COLO668 (cell line): Measurements from ENCODE around the gene SH3PXD2A.
A peak's percentile ranks its signal among the peaks of the same experiment; 100 is the strongest.

Experiments used
- DNase-seq: peaks from one replicate; lab custom pipeline; 2025; ENCODE audit not compliant: unreplicated experiment; lab: John Stamatoyannopoulos, UW

The SH3PXD2A gene

DNA sequence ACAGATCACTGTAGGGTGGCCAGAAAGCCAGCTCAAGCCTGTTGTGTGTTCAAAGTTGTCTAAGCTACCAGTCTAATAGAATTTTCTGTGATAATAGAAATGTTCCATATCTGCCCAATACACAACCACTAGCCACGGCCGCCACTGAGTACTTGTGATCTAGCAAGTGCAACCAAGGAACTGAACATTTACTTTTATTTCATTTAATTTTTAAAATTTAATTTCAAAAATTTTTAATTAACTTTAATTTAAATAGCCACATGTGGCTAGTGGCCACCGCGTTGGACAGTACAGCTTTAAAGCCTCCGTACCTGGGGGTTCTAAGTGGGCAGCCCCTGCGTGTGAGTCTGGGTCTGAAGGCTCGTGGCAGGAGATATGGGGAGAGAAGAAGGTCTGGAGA, 60.4 kb downstream of the SH3PXD2A start:
- DNase-seq = no peak

DNA sequence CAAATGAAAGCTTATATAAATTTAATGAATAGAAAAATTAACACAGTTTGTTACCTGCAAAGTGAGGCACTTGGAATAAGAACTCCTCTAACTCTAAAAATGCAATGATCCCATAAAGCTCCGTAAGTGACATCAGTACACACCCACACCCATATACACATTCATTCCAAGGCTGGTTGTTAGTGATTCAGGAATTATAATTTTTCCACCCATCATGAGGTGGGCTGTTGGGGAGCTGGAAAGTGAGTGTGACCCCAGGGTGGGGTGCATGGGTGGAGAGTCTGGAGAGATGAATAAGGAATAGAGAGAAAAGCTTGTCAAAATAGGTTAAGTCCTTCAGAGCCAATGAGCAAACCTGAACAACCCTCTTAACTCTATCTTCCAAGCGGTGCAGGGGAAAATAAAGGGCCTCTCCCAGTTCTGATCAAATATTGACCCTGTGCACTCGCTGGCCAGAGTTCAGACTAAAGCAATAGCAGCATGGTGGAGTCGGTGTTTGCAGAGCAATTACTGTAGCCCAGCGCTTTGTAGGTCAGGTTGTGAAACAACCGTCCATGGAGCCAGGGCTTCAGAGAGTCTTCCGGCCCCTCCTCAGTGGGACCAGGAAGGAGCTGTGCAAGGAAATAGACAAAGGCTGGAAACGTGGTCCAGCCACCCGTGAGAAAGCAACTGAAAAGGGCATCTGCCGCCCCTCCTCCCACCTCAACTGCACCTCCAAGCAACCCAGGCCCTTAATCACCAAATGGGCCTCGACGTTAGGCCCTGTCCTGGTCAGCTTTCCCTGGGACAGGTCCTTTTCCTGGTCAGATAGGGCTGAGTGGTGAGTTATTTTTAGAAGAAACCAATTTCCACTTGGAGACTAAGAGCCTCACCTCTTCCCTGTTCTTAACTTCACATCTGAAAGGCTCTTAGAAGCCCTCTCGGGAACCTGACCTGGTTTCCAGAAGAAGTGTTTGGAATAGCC, 61.2 kb downstream of the SH3PXD2A start:
- DNase-seq = peak; percentile 80

DNA sequence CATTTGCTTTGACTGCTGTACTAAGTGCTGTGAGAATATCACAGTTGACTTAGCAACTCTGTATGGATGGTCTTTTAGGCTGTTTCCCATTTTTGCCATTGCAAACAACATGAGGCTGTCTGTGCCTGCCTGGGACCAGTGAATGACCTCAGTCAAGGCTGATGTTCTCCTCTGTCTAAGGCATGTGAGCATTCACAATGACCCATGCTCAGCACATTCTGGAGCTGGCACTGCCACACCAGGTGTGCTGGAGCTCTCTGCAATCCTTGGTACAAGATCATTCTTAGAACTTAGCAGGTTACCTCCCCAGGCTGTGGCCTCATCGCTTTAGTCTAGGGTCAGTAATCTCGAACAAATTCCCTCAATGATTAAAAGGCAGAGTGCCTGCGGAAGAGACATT, 61.9 kb downstream of the SH3PXD2A start:
- DNase-seq = peak; percentile 19

DNA sequence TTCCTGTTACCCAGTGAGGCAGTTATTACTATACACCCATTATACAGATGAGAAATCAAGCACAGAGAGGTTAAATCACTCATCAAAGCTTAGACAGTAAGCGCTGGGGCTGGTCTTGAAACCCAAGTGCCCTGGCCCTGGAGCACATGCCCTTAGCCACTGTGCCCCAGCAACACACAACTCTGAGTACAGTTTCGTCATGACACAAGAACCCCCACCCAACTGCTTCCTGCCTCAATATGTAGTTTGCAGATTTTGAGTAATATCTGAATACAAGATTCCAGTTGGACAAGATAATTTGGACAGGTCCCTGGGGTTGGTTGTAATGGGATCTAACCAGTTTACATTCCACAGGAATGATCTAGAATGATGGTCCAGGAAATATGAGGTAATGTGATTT, 62.8 kb downstream of the SH3PXD2A start:
- DNase-seq = no peak

DNA sequence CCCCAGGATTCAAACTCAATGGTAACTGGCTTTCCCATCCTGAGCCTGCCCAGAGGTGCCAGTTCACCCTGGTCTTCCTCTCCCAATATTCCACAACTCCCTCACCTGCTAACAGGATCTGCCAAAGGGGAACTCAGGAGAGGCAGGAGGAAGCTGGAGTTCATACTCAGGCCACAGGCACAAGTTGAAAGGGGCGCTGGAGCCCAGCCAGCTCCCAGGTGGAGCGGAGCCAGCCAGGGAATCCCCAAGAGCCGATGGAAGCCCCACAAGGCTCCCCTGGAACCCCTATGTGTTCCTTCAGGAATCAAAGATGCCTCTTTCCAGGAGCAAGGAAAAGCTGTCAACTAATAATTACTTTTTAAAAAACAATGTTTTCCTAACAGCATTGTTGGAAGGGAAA, 63.5 kb downstream of the SH3PXD2A start:
- DNase-seq = no peak

DNA sequence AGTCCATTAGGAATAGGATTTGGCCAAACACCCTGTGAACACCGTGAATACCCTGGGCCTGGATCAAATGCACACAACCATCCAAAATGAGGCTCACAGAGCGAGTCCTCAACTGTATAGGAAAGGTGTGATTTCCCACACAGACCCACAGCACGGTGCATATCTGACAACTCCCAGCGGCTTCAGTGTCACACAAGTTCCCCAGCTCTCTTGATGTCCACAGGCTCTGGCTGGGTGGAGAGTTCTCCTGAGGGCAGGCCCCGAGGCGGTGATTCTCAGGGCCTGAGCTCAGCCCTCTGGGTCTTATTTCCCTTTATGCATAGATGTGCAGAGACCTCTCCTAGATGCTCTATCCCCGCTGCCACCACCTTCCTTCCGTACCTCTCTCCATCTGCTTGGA, 64.1 kb downstream of the SH3PXD2A start:
- no peak for DNase-seq

DNA sequence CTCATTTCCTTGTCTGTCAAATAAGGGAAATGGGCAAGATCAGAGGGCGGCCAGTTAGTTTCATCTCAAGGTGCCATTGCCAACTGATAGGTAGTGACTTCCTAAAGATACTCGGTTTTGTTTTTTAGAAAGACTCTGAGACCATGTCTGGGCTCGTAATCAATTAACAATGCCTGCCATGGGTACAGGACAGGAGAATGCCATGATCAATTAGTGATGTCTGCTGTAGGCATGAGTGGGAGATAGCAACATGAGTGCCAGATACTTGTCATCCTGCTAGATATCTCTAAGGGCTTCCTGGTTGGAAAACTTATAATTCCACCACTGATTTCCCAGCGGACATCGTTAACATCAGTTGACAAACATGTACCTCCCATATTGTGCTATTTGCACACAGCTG, 64.8 kb downstream of the SH3PXD2A start:
- DNase-seq = no peak

DNA sequence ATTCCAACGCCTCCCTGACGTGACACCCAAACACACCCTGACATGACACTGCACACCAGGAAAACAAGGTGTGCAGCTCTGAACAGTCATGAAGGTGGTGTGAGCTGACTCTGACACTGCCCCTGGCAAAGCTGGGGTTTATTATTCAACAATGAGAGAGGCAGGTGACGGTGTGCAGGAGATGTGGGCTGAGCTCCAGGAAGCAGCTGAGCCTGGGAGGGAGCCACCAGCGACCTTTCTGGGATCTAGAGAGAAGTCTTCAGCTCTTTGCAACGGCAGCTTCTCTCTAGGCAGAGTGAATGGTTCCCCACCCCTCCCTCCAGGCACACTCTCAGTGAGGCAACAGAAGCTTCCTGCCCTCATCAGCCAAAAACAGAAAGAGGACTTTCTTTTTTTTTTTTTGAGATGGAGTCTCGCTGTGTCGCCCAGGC, 65.6 kb downstream of the SH3PXD2A start:
- peak; percentile 46 for DNase-seq

DNA sequence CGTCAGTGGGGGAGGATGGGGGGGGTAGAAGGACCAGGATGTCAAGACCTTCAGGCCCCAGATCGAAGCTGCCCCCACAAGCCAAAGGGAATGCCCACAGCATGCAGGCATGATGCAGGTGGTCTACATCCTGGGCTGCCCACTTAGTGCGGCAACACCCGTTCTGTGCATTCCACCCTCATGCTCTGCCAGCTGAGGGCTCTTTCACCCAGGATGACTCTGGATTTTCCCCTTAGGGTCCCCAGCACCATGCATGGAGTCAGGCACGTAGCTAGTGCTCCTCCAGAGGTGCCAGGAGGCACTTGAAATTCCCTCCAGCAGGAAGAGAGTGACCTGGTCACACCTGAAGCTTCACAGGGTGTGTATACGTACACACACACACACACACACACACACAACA, 66.2 kb downstream of the SH3PXD2A start:
- no peak for DNase-seq

DNA sequence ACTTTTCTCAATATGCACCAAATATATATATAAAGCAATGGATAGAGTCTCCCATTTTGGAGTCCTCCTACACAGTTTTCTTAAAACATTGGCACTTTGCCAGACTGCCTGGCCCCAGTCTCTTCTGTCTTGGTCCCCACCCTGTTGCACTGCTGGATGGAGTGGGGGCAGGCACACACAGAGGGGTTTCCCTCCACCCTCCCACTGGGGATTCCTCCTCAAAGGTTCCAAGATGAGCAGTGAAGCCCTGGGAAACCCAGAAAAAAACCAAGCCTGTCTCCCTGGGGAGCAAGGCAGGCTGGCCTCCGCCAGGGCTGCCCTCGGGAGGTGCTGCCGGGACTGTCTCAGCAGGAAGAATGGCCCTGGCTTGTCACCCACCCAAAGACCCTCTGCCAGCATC, 68.0 kb downstream of the SH3PXD2A start:
- DNase-seq = no peak

DNA sequence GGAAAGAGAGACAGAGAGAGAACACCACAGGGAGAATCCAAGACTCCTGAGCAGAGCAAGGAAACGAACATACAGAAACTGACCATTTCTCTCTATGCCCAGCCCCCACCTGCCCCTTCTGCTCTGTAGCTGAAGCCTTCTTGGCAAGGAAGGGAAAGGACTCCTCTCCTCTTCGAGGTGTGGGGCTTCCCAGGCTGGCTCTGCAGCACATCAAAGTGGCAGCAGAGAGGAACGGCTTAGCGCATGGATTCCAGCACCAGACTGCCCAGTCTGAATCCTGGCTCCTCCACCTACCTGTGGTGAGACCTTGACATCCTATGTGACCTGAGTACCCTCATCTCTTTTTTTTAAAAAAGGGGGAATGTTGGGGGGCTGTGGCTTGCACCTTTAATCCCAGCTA, 69.4 kb downstream of the SH3PXD2A start:
- DNase-seq = no peak

DNA sequence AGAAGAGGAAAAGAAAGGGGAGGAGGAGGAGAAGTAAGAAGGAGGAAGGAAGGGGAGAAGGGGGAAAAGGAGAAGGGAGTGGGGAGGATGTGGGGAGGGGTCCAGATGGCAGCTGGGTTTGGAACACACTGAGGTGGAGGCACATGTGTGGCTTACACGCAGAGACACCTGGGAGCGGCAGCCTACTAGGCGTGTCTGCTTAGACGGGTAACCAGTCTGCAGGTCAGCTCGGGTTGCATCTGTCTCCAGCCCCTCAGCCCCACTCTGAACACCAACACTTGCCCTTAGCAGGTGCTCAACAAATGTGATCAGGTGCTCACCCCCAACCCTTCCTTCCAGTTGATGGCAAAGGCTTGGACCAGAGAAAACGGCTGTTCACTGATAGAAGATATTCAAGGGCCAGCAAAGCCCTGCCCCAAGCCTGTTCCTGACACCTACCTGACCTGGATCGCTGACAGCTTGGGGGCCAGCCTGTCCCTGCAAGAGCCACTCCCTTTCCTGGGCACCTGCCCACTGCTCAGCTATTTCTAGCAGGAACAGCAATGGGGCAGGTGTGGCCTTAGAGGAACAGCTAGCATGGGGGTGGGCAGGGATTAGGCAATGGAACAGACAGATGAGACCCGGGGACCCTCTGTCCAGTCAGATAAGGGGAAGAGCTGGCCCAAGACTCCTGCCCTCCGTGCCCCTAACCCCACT, 70.5 kb downstream of the SH3PXD2A start:
- peak; percentile 45 for DNase-seq

DNA sequence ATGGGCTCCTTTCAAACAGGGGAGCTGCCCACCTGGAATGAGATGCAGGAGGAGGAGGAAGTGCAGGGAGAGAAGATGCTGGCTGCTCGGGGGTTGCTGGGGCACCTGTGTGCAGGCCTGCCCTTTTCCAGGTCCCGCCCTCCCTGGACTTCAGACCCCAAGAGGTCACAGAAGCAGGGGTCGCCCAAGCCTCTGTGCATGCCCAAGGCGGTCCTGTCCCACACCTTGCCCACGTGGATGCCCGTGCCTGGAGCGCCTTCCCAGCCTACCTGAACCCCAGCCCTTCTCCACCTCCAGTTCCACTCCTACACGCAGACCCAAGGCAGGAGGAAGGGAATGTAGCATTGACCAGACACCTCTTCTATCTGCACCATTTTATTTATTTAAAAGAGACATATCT, 71.3 kb downstream of the SH3PXD2A start:
- DNase-seq = no peak

DNA sequence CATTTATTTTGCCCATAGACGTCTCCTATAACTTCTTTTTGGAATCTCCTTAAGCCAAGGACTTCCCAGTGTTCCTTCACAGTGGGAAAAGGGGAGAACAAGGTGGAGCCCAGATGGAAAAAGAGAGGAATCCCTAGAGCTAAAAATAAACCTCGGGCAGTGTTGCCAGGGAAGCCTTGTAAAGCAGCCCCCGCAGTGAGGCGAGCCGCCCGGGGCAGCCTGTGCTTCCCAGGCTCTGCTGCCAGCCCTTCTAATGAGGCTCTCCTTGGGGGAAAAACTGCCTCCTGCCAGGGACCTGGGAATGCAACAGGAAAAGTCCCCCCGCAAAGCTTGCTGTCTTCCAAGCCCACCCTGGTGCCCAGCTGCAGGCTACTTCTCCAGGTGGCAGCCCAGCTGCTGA, 71.7 kb downstream of the SH3PXD2A start:
- DNase-seq = no peak

DNA sequence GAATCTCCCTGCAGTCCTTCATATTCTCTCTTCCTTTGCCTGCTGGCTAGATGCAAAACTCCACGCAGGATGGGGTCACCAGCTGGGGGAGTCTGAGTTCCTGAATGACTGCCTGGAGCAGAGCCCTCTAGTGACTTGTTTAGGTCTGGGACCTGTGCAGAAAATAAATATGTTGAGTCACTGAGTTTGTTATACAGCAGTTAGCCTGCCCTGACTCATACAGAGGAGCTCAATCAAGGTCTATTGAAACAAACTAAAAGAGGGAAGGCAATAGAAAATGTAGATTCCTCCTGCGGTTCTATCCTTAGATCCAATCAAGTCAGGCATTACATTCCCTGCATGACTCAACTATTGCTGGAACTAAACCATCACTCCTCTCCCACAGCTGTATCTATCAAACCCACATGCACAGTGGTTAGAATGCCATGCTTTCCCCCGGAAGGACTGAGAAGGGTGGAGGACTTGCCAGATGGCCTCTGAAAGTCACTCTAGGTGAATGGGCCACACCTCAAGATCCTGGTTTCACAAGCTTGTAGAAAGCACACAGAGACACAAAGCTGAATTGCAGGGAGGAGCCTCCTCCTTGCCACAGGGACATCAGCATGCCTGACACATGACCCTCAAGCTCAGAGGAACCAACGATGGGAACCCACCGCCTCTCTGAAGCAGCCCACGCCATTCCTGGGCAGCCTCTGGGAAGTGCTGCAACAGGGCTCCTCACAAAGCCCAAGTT, 73.9 kb downstream of the SH3PXD2A start:
- no peak for DNase-seq

DNA sequence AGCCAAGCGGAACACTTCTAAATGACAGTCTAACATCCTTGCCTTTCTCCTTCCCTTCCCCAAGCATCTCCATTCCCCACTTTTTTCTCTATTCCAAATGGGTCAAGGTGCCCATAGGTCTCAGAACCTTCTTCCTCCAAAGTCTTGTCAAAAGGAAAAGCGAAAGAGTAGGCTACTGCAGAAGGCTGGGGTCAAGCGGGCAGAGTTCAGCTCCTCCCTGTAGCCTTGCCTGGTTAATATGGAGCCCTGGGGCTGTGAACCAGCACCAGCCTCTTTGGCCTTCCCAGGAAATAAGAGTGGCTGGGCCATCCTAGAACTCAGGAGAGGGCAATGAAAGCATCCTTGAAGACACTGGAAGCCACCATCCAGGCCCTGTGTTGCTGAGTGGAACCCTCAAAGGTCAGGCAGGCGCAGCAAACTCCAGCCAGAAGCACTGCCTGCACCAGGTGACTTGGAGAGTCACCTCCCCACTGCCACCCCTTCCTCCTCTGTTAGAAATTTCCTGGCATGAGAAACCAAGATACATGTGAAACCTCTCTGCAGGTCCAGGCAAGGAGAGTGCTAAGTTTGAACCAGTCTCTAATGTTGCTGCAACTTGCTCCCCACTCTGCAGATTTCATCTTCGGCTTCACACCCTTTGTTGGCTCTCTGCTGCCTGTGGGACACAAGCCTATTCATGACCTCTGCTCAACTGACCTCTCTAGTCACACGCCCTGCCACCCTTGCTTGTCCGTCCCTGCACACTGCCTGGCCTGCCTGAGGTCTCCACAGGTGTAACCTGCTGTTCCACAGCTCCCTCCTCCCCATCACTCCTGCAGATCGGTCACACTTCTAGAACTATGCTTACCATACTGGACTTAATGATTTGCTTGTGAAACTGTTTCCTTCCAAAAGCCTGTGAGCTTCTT, 74.9 kb downstream of the SH3PXD2A start:
- no peak for DNase-seq

DNA sequence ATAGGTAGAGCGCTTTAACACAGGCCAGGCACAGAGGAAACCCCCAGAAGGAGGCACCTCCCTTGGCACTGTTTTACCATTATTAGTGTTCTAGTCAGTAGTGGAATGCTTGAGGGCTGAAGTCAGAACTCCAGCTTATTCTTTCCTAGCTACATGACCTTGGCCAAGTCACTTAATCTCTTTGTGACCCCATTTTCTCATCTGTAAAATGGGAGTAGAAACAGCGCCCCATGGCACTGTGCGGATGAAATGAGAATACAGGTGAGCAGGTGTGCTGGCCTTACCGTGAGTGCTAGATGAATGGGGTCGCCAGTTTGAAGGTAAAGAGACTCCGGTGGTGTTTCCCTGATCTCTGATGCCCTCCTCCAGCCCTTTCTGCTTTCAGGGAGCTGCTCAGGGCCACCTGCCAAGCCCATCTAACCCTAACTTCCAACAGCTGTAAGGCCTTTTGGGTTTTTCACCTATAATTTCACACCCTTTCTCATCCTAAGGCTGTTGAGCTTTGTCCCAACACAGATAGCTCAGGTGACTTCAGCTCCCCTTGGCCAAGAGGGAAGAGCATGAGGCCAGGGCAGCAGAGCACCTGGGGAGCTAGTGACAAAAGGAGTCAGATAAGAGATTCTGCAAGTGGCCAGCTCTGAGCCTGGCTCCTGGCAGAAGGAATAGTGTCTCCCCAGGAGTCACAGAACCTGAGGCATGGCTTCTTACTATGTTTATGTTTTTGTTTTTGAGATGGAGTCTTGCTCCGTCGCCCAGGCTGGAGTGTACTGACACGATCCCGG, 76.8 kb downstream of the SH3PXD2A start:
- DNase-seq = no peak

DNA sequence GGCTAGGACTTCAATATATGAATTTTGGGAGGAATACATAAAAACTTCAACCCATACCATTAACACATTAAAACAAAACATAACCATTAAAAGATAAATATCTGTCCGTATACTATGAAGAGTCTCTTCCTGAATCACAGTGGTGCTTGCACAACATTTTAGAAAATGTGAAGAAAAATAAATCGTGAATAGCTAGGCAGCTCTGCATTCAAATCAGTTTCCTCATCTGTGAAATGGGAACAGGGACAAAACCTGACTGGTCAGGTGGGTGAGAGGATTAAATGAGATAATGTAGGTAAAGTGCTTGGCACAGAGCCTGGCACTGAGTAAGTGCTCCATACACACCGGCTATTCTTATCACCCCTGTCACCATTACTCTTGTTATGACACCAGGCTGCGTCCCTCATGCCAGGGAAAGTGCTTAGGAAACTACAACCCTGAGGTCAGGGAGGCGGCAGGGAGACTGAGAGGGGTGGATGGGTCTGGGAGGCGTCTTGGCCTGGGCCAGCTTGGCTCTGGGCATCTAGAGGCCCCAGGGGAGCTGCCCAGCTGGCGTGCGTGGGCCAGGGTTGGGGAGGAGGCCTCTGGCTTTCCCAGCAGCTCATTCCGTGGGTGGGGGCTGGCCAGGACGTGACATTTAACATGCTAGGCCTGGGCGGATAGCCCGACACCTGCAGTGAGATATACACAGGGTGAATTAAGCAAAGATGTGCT, 78.3 kb downstream of the SH3PXD2A start:
- no peak for DNase-seq

DNA sequence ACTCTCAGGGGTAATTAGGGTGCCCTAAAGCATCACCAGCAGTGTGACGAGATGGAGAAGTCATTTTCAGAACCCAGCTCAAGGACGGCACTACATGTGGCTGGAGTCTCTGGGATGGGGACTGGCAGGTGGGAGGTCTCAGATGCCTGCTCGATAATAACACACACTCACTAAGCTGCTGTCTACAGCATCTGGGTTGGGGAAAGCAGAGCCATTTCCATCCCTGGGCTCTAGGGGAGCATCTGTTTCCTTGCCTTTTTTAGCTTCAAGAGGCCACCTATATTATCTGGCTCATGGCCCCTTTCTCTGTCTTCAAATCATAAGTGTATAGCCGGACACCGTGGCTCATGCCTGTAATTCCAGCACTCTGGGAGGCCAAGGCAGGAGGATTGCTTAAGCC, 79.6 kb downstream of the SH3PXD2A start:
- DNase-seq = no peak
